Stimulated activated CD4-positive, alpha-beta T cell treated with anti-CD3 and anti-CD28 coated beads, Interleukin-4, amount 100 ng/mL, for 48 hours (primary cell): Measurements from ENCODE around the gene C4A.
A peak's percentile ranks its signal among the peaks of the same experiment; 100 is the strongest.
"Not testable (repeated sequence)": the region's sequence is repeated elsewhere in the genome, so short reads cannot be mapped to it uniquely, and the experiment has no call there.

Source experiments
- DNase-seq, 2 donors: peaks; one replicate each; pipeline ENCODE4 v3.0.0-alpha.2; 2020; ENCODE audit warnings: low read depth in 2 of 2

C4A gene

GRCh38 chr6:31958741-31959739 is 22.8 kb upstream of the C4A start, which contains the start of the genes NELFE and SKIC2:
TSS of gene NELFE (minus strand) at chr6:31958971. CDS start at chr6:31958446, 525 bp downstream.
TSS of gene SKIC2 (plus strand) at chr6:31959175. CDS start at chr6:31959193, 18 bp downstream.
- peak; percentile 95 to 98 for DNase-seq

GRCh38 chr6:31961616-31962015 is 20.2 kb upstream of the C4A start:
- no peak for DNase-seq

- no peak for DNase-seq
Measured at GRCh38 chr6:31963921-31964320, 17.9 kb upstream of the C4A start.

GRCh38 chr6:31965700-31966099 is 16.2 kb upstream of the C4A start:
- no peak for DNase-seq

GRCh38 chr6:31966506-31966905 is 15.4 kb upstream of the C4A start:
- no peak for DNase-seq

- DNase-seq = no peak
Measured at GRCh38 chr6:31966997-31967925, 14.6 kb upstream of the C4A start.

- no peak for DNase-seq
Measured at GRCh38 chr6:31967926-31968320, 13.9 kb upstream of the C4A start.

GRCh38 chr6:31968326-31968725 is 13.5 kb upstream of the C4A start:
- no peak for DNase-seq

GRCh38 chr6:31968791-31969711 is 12.8 kb upstream of the C4A start:
- DNase-seq = no peak

GRCh38 chr6:31969712-31970603 is 11.9 kb upstream of the C4A start:
- DNase-seq = no peak

GRCh38 chr6:31970604-31971271 is 11.1 kb upstream of the C4A start:
- DNase-seq = no peak

GRCh38 chr6:31971279-31971992 is 10.4 kb upstream of the C4A start:
- DNase-seq = no peak

- peak; percentile 96 to 97 for DNase-seq
Measured at GRCh38 chr6:31971993-31972708, 9.7 kb upstream of the C4A start, which contains the start of gene DXO. TSS of gene DXO (minus strand) at chr6:31972138. CDS start at chr6:31971675, 463 bp downstream.

GRCh38 chr6:31972709-31973350 is 9.0 kb upstream of the C4A start:
- DNase-seq = no peak

GRCh38 chr6:31976065-31976464 is 5.8 kb upstream of the C4A start:
- not testable (repeated sequence) for DNase-seq

- DNase-seq = no peak
Measured at GRCh38 chr6:31977816-31978431, 3.9 kb upstream of the C4A start.

GRCh38 chr6:31978831-31979230 is 3.0 kb upstream of the C4A start:
- no peak for DNase-seq
